PC-9 (cell line): ENCODE results near the gene MARCHF6. TPM values are rescaled to one million over a fixed set of nuclear protein-coding genes. Genes with fewer than 3 reads are reported as not detected.
"Not testable (repeated sequence)": the region's sequence is repeated elsewhere in the genome, so short reads cannot be mapped to it uniquely, and the experiment has no call there.

Experiments used
- BruUV-seq: library from RNA; stranded (reverse); fragments of 400-500 nt; replicated peaks from 2 replicates; lab custom pipeline; 2021; lab: Mats Ljungman, UMichigan
- CTCF ChIA-PET: fragments of 300-600 bp; sonication (Branson Sonifier 250); formaldehyde crosslinking; loops from one replicate; lab custom pipeline; 2022; ENCODE audit warnings: antibody characterized with exemption; lab: Charles Lee
- POLR2A ChIA-PET: fragments of 300-600 bp; sonication (Branson Sonifier 250); formaldehyde crosslinking; loops from one replicate; lab custom pipeline; 2022; ENCODE audit warnings: antibody characterized with exemption; ENCODE audit not compliant: unreplicated experiment; lab: Charles Lee
- DNase-seq, 2 experiments: peaks; one replicate each; pipeline versions ENCODE4 v3.0.0 to v3.0.0-alpha.2; 2015 to 2022; ENCODE audit warnings: mixed read lengths in 1 of 2
- H2AFZ ChIP-seq: fragments of 200-600 bp; sonication (generic); 2 replicates; pipeline ENCODE4 v1.8.1; 2017; ENCODE audit warnings: antibody characterized with exemption
- H3F3A ChIP-seq: fragments of 200-600 bp; sonication (generic); 2 replicates; pipeline ENCODE4 v1.8.1; 2017; ENCODE audit warnings: antibody characterized with exemption, mild to moderate bottlenecking, low read depth; ENCODE audit not compliant: insufficient read depth
- H3K27ac ChIP-seq: fragments of 200-600 bp; sonication (generic); 2 replicates; pipeline ENCODE4 v1.6.1; 2016; ENCODE audit warnings: mixed run types
- H3K27me3 ChIP-seq: fragments of 200-600 bp; sonication (generic); 2 replicates; pipeline ENCODE4 v1.6.1; 2016; ENCODE audit warnings: low read depth, mixed run types; ENCODE audit not compliant: insufficient read depth
- H3K36me3 ChIP-seq: fragments of 200-600 bp; sonication (generic); 2 replicates; pipeline ENCODE4 v1.6.1; 2016; ENCODE audit warnings: low read depth, mixed run types
- H3K4me1 ChIP-seq: fragments of 200-600 bp; sonication (generic); replicated peaks from 2 replicates; pipeline ENCODE4 v1.6.1; 2016; ENCODE audit warnings: mixed run types; ENCODE audit not compliant: insufficient read depth
- H3K4me2 ChIP-seq: fragments of 200-600 bp; sonication (generic); 2 replicates; pipeline ENCODE4 v1.6.1; 2017; ENCODE audit warnings: mixed run types
- H3K4me3 ChIP-seq: fragments of 200-600 bp; sonication (generic); 2 replicates; pipeline ENCODE4 v1.6.1; 2016; ENCODE audit warnings: mixed run types
- H3K79me2 ChIP-seq: fragments of 200-600 bp; sonication (generic); 2 replicates; pipeline ENCODE4 v1.6.1; 2017; ENCODE audit warnings: low read depth, mixed run types
- H3K9me2 ChIP-seq: fragments of 200-600 bp; sonication (generic); 2 replicates; pipeline ENCODE4 v1.8.1; 2017; ENCODE audit warnings: mild to moderate bottlenecking; ENCODE audit not compliant: insufficient read depth
- H3K9me3 ChIP-seq: fragments of 200-600 bp; sonication (generic); 2 replicates; pipeline ENCODE4 v1.8.1; 2016; ENCODE audit warnings: low read depth; ENCODE audit not compliant: insufficient read depth
- H4K20me1 ChIP-seq: fragments of 200-600 bp; sonication (generic); 2 replicates; pipeline ENCODE4 v1.8.1; 2017; ENCODE audit not compliant: insufficient read depth
- CTCF ChIP-seq: fragments of 200-600 bp; sonication (generic); conservative IDR thresholded peaks from 2 replicates; pipeline ENCODE4 v1.6.1; 2017; ENCODE audit warnings: mixed run types, antibody characterized with exemption, mild to moderate bottlenecking, moderate library complexity
- EZH2 ChIP-seq: fragments of 200-600 bp; sonication (generic); IDR thresholded peaks from 2 replicates; pipeline ENCODE4 v1.8.0; 2017; ENCODE audit warnings: antibody characterized with exemption, low read depth
- intact Hi-C: fragments of 100-400 bp; cut with micrococcal nuclease; formaldehyde crosslinking; loops from one replicate; pipeline ENCODE4 v1.10.0; 2022; ENCODE audit not compliant: unreplicated experiment
- total RNA-seq: library from RNA; stranded (reverse); gene quantifications from 2 replicates; pipeline ENCODE4 v1.2.3, GENCODE V29; 2021

Gene MARCHF6
- total RNA-seq, 1 experiment from 2014 or later, result 364 TPM

GRCh38 chr5:10339058-10339811 is 14.3 kb upstream of the MARCHF6 start:
- ChIA-PET CTCF (no interaction called here), POLR2A (no interaction called here)
- no peaks in the 10 kb centered on the region for H3F3A ChIP-seq
- BruUV-seq, result no TSS peak
- no peaks in the 10 kb centered on the region for H3K9me3 ChIP-seq
- H3K27ac ChIP-seq, result no peak overlapping the region
- H3K4me3 ChIP-seq, result no peak overlapping the region
- H3K4me2 ChIP-seq, result no peak overlapping the region
- H3K4me1 ChIP-seq, result 0 out of 2 replicates have a peak, but pooled peaks cover under 1% of the 10 kb centered on the region
- DNase-seq, result no peak
- H3K27me3 ChIP-seq, result peaks cover 2% of the 10 kb centered on the region; the same call in 1 of the 2 replicates
- intact Hi-C loops, result no loop called here
- no peaks in the 10 kb centered on the region for H4K20me1 ChIP-seq
- H3K36me3 ChIP-seq, result no peaks in the 10 kb centered on the region
- no peaks in the 10 kb centered on the region for H3K79me2 ChIP-seq
- no peak overlapping the region for H2AFZ ChIP-seq
- no peak for TF ChIP-seq EZH2
- TF ChIP-seq CTCF, result no peak
- H3K9me2 ChIP-seq, result no peaks in the 10 kb centered on the region

GRCh38 chr5:10339958-10340357 is 13.5 kb upstream of the MARCHF6 start:
- POLR2A ChIA-PET, result no interaction called here
- H3K27ac ChIP-seq, result no peak overlapping the region
- no peak for TF ChIP-seq EZH2
- no peak for TF ChIP-seq CTCF
- H3K4me1 ChIP-seq, result no peaks in the 10 kb centered on the region
- H2AFZ ChIP-seq, result no peak overlapping the region
- H3K4me3 ChIP-seq, result no peak overlapping the region
- no peaks in the 10 kb centered on the region for H4K20me1 ChIP-seq
- no peaks in the 10 kb centered on the region for H3K79me2 ChIP-seq
- no peak overlapping the region for H3K4me2 ChIP-seq
- H3K9me3 ChIP-seq, result no peaks in the 10 kb centered on the region
- H3K9me2 ChIP-seq, result no peaks in the 10 kb centered on the region
- BruUV-seq, result no TSS peak
- no peak for DNase-seq
- H3F3A ChIP-seq, result no peaks in the 10 kb centered on the region
- intact Hi-C loops, result no loop called here
- H3K27me3 ChIP-seq, result no peaks in the 10 kb centered on the region
- CTCF ChIA-PET, result no interaction called here
- no peaks in the 10 kb centered on the region for H3K36me3 ChIP-seq

GRCh38 chr5:10343486-10343885 is 10.0 kb upstream of the MARCHF6 start:
- Histone ChIP-seq H3K4me1 (no peaks in the 10 kb centered on the region), H3K27me3 (no peaks in the 10 kb centered on the region), H3K4me3 (no peak overlapping the region), H4K20me1 (no peaks in the 10 kb centered on the region), H3K36me3 (no peaks in the 10 kb centered on the region), H2AFZ (no peak overlapping the region), H3K4me2 (no peak overlapping the region), H3K27ac (no peak overlapping the region), H3K9me2 (no peaks in the 10 kb centered on the region), H3K79me2 (no peaks in the 10 kb centered on the region), H3F3A (0 out of 2 replicates have a peak, but pooled peaks cover 4% of the 10 kb centered on the region), H3K9me3 (no peaks in the 10 kb centered on the region)
- DNase-seq, result no peak
- POLR2A ChIA-PET, result interaction anchor here (0.6 kb wide), 1 partner anchor 10 kb away, joined by 5 read pairs; the partner anchor contains the start of gene MARCHF6
- intact Hi-C loops, result no loop called here
- CTCF ChIA-PET, result interaction anchor here (0.6 kb wide), 1 partner anchor 25 kb away, joined by 3 read pairs; no protein-coding TSS in a partner anchor
- TF ChIP-seq CTCF (no peak), EZH2 (no peak)
- no TSS peak for BruUV-seq

- not testable (repeated sequence) for H3K27ac ChIP-seq, BruUV-seq
- CTCF ChIA-PET, result interaction anchor here (0.7 kb wide), 1 partner anchor 14 kb away, joined by 3 read pairs; no protein-coding TSS in a partner anchor
Observed at GRCh38 chr5:10344461-10345106, 8.9 kb upstream of the MARCHF6 start.

More at GRCh38 chr5:10344461-10345106, 8.9 kb upstream of the MARCHF6 start:
- H3K9me2 ChIP-seq, DNase-seq, intact Hi-C loops, POLR2A ChIA-PET, H3K4me2 ChIP-seq, H4K20me1 ChIP-seq, H3K36me3 ChIP-seq, H3K9me3 ChIP-seq, H2AFZ ChIP-seq, H3K4me3 ChIP-seq, H3K4me1 ChIP-seq, H3K27me3 ChIP-seq, H3K79me2 ChIP-seq: not testable (repeated sequence)
- peaks cover 13% of the 10 kb centered on the region; the same call in 1 of the 2 replicates for H3F3A ChIP-seq
